GM19463 (cell line): ENCODE data around the gene PDE4D.

ENCODE experiments used
- ATAC-seq: cut with Tn5 transposase; IDR thresholded peaks from one replicate; pipeline ENCODE4 v1.9.1; 2021; ENCODE audit warnings: mild to moderate bottlenecking, moderate library complexity; ENCODE audit not compliant: unreplicated experiment

PDE4D gene

DNA sequence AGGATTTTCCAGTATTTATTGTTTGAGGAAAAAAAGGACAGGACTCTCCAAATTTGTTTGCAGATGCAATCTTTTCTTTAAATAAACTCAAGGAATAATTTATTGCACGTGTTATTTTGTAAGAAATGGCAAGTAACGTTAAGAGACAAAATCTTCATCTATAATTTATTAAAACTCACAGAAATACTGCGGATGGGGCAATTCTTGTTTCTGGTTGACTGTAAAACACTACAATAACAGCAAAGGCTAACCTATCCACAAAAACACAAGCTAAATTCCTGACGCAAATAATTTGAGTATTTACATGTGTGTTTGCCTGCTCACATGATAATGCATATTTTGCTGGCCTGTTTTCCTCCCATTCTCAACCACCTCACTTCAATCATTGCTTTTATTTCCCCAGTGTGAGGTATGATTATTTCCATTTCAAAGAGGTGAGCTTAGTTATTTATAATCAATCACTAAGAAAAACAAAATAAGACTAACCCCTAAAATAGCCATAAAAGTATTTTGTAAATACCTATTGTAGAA is 619.4 kb downstream of the PDE4D start:
- no peak for ATAC-seq

- no peak for ATAC-seq
These were observed 620.6 kb downstream of the PDE4D start for GRCh38 chr5:59272809-59273427.

GRCh38 chr5:59268756-59269415 is 624.6 kb downstream of the PDE4D start:
- ATAC-seq: no peak

GRCh38 chr5:59267033-59267432 is 626.5 kb downstream of the PDE4D start:
- no peak for ATAC-seq

- ATAC-seq: no peak
These were observed 627.1 kb downstream of the PDE4D start for GRCh38 chr5:59266410-59266809.

GRCh38 chr5:59264639-59265245 is 628.8 kb downstream of the PDE4D start:
- no peak for ATAC-seq

DNA sequence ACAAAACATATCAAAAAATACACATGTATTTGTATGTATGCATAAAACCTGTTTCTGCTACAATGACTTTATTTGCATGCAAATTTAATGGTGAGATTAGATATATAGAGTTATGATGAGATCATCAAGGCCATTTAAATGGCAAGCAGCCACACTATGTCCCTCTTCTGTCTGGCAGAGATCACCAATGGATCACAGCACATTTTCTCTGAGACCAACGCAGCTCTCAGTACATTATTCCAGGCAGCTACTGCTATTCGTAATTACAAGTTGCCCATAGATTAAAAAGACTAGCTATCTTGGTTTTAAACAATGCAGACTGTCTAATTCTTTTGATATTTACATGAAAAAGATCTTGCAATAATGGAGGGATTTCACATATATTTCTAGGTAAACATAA is 629.5 kb downstream of the PDE4D start:
- no peak for ATAC-seq

GRCh38 chr5:59261969-59262368 is 631.6 kb downstream of the PDE4D start:
- no peak for ATAC-seq

DNA sequence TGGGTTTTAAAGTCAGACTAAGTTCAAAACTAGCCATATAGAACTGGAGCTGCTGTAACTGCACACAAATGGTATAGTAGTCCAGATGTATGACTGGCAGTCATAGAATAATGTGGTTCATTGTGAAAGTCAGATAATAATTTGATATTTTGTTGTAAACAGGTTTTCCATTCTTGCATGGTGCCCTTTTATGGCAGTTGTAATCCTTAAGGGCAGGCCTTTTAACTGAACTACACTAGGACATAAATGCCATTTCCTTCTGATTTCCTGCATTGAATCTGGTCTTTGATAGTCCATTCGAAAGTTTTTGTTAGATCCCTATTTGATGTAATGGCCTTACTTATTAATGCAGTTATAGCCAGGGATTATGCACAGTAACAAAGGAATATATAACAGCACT is 632.6 kb downstream of the PDE4D start:
- no peak for ATAC-seq

DNA sequence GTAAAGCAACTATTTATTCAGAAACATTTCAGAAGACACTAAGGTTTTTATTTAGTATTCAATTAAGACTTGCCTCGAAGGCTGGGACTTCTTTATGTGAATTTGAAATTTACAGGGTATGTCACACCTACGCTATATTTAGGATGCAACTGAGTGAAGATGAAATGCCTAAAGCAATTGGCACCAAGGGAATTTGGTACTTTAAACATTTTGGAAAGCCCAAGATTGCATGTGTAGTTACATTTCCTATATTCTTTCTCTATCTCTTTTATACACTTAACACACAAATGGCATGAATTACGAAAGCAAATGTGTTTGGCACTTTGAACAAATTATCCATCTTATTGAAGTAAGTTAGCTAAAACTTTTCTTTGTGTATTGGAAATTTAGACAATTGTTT is 633.3 kb downstream of the PDE4D start:
- no peak for ATAC-seq

- ATAC-seq: no peak
These were observed 634.3 kb downstream of the PDE4D start for GRCh38 chr5:59259237-59259636.

DNA sequence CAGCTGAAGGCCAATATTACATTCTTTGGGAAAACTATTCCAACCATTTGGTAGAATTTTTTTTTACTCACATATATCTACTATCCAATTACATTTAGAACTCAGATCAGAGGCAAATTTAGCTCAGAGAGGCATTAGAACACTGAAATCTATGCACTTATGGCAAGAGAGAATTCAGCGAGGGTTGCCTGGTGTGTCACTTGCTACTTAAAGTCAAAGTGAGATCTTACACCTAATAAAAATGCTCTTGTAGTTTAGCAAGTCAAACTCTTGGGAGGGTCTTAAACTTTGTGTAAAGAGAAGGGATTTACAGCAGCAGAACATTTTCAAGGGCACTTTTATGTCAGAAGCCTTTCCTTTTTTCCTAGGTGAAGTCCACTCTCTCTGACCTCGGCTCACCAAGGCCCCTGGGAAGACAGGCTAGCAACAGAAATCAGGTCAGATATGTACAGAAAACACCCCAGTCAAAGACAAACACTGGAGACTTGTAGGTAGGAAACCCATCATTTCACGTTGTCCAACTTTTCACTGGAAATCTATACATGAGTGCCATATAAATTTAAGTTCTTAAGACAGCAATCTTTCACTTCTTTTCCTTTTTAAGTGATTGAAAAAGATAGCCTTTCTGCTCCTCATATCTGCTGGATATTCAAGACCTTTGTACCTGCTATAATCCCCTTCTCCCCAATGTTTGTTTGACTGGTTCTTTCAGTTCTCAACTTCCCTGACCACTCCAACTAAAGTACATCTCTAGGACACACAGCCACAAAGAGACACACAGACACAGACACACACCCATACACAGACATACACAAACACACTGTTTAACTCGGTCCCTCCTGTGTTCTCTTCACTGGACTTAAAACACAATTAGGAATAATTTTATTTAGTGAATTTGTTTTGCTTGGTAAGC is 635.8 kb downstream of the PDE4D start:
- no peak for ATAC-seq

DNA sequence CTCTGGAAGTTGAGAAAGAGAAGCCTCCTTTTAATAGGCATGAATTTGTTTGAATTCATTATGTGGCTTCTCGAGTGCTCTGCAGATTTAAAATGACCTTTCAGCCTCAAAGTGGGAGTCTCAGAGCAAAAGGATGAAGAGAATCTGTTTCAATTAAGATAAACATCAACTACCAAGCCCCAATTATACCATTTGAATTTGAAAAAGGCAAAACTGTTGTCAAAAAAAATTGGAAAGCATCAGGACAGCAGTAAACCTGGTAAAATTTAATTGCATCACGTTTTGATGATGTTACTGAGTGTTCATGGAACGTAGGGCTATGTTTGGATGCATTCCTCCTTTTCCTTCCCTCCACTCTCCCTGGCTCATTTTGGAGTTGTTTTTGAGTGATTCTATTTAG is 637.2 kb downstream of the PDE4D start:
- no peak for ATAC-seq

DNA sequence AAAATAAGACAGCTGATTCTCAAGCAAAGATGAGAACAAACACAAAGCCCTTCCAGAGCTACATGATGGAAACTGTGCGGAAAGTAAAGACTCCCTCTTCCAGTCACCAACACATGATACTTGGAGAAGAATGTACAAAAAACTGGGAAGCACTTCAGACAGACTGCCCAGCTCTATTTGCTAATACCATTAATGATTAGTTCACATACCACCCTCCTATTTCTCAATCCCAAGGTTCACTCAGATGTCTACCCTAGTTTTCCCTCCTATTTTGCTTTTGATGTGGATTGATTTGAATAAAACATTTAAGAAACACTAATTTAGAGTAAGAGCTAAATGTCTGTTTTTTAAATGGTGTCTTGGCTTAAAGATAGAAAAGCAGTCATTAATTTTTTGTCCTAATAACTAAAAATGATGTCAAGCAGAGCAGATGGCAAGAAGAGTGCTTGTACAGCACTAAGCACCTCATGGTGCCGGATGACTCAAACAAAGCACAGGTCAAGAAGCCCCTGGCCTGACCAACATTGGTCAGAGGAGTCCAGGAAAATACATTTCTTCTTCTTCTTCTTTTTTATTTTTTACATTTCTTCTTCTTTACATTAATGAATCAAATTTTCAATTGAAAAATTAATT is 639.4 kb downstream of the PDE4D start:
- no peak for ATAC-seq

DNA sequence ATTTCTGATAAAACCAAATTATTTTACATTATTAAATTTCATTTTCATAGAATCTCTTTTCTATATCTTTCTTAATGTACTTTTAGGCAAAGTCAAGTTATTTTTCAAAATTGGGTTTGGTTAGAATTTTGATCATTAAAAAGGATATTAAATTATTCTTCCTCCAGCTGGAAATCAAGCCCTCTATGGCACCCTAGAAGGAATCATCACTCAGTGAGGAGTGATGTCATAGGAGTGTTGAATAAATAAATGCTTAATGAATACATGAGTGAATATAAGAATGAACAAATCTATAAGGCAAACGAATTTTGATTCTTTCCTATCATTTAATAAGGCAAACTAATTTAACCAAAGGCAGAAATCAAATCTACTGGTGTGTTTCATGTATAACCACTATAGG is 639.9 kb downstream of the PDE4D start:
- ATAC-seq: no peak

DNA sequence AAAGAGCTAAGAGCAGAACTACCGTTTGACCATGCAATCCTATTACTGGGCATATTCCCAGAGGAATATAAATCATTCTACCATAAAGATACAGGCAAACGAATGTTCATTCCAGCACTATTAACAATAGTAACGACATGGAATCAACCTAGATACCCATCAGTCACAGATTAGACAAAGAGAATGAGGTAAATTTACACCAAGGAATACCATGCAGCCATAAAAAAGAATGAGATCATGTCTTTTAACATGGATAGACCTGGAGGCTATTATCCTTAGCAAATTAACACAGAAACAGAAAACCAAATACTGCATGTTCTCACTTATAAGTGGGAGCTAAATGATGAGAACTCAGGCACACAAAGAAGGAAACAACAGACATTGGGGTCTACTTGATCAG is 641.9 kb downstream of the PDE4D start:
- no peak for ATAC-seq

DNA sequence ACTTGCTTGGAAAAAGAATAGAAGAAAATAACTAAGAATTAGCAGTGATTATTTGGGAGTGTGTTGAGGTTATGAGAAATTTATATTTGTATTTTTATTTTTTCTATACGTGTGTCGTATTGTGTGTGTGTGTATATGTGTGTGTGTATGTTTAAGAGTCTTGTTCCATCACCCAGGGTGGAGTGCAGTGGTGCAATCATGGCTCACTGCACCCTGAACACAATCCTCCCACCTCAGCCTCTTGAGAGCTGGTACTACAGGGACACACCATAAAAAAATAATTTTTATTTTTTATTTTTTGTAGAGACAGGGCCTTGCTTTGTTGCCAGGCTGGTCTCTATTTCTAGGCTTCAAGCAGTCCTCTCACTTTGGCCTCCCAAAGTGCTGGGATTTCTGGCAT is 643.8 kb downstream of the PDE4D start:
- no peak for ATAC-seq

DNA sequence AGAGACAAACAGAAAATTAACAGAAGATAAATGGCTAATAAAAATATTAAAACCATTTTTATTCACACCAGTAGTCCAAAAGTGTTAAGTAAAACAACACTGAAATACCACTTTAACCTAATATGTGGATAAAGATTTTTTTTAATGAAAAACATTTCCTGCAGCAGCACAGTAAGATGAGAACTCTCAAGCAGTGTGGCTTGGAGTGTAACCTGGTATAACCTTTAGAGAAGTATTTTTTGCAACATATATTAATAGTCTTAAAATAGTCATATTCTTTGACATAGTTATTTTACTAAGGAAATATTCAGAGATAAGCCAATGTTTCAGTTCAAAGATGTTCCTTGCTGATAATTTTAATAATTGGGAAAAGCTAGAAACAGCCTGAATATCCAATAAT is 644.4 kb downstream of the PDE4D start:
- no peak for ATAC-seq

DNA sequence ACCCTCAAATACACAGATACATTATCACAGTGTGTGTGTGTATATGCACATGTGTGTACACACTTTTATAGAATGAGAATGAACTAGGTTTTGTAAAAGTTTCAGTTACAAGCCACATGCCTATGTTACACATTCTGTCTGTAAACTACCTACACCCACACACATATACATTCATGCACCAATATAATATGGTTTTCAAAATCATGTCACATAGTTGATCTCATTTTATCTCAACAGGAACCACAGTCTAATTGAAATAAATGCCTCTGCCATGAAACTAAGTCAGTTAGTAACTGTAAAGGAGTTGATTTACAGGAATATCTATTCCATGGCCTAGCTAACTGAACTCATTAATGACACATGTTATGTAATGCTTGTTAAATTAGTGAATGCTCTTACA is 646.6 kb downstream of the PDE4D start:
- ATAC-seq: no peak

DNA sequence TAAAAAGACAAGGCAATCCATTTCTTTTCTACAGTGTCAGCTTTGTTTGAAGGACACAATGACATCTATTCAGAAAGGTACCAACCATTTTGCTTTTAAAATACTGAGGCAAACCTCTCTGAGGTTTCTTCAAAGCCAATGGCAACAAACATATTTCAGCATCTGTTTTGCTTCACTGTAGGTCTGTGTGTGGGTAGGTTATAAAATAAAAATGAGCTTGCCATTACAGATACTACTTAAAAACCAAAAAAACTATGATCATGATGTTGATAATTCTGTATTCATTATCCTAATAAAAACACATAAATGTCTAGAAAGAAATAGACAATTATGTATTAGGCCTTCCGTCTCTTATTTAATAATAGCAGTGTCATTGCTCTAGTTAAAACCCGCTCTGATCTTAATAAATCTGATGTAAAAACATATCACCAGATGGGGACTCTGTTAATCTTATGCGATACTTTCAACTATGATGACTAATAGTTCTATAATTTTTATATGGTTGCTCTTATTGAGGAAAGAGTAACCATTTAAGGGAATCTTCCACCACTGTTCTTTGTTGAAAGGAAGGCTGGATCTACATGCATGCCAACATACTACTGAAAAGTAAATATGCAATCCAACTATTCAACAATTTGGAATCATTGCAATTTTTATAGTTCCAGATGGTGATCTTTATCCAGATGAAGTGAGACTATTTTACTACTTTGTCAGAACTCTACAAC is 647.2 kb downstream of the PDE4D start:
- no peak for ATAC-seq
